ENCODE results near the gene HIBCH.
"Not testable (repeated sequence)": the region's sequence is repeated elsewhere in the genome, so short reads cannot be mapped to it uniquely, and the experiment has no call there.

Gene HIBCH

DNA sequence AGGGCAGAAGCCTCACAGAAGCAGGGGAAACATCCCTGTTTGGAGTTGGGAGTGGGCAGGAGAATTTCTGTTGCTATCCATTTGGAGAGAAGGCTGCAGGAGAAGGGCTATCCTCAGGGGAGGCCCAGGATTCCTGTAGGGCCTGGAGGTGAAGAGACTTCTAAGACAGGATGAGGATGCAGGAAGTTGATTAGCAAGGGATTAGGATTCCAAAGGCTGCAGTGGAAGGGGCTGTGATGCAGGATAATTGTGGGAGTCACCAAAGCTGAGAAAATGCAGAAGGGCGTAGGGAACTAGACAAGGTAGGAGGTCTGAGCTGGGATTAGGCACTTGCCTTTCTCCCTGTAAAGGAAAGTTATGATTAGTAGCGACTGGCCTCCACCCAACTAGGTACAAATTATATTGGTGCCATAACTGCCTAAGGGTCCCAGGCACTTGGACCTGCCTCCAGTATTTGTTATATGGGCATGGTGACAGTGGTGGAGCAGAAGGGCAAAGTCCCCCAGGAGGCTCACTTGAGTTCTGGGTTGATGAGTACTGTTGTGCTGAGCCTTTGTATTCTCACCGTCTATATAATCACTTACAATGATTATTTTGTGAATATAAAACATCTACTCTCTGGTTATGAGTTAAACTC lies 160.7 kb downstream of the HIBCH start:
- no peak for DNase-seq (ENCODE audit: low read depth in 2 of 2, low spot score in 1 of 2)

DNA sequence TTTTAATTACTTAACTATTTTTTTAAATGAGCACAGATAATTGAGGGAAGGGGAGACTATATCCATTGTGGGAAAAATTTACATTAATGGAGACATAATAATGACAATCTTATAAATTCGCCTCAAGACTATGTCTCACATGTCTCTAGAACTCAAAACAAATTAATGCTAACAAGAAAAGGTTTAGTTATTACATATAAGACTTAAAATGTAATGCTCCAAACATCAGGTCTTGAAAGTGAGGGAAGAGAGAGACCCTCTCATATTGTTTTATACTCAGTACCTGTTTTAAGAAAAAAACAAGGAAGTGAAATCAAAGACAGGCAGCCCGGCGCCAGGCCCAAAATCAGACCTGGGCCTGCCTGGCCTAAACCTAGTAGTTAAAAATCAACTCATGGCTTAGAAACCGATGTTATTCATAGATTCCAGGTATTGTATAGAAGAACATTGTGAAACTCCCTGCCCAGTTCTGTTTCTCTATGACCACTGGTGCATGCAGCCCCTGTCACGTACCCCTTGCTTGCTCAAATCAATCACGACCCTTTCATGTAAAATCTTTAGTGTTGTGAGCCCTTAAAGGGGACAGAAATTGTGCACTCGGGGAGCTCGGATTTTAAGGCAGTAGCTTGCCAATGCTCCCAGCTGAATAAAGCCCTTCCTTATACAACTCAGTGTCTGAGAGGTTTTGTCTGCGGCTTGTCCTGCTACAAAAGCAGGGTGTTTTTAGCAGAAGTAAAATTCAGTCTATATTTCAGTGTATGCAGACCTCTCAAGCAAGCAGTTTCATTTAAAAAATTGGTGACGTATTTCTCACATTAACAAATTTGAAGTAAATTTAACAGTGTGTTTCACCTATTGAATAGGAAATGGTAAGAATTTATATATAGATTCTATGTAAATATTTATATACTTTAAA lies 161.8 kb downstream of the HIBCH start:
- DNase-seq (ENCODE audit: low read depth in 2 of 2, low spot score in 1 of 2): not testable (repeated sequence)

GRCh38 chr2:190156530-190157212 lies 163.0 kb downstream of the HIBCH start:
- DNase-seq (ENCODE audit: low read depth in 2 of 2, low spot score in 1 of 2): no peak

Measured in stimulated activated CD8-positive, alpha-beta memory T cell treated with anti-CD3 and anti-CD28 coated beads, Interleukin-4, amount 100 ng/mL, for 4 hours (primary cell).